Measurements from ENCODE around the gene IER5L.
"Not testable (repeated sequence)": the region's sequence is repeated elsewhere in the genome, so short reads cannot be mapped to it uniquely, and the experiment has no call there.

Gene IER5L

DNA sequence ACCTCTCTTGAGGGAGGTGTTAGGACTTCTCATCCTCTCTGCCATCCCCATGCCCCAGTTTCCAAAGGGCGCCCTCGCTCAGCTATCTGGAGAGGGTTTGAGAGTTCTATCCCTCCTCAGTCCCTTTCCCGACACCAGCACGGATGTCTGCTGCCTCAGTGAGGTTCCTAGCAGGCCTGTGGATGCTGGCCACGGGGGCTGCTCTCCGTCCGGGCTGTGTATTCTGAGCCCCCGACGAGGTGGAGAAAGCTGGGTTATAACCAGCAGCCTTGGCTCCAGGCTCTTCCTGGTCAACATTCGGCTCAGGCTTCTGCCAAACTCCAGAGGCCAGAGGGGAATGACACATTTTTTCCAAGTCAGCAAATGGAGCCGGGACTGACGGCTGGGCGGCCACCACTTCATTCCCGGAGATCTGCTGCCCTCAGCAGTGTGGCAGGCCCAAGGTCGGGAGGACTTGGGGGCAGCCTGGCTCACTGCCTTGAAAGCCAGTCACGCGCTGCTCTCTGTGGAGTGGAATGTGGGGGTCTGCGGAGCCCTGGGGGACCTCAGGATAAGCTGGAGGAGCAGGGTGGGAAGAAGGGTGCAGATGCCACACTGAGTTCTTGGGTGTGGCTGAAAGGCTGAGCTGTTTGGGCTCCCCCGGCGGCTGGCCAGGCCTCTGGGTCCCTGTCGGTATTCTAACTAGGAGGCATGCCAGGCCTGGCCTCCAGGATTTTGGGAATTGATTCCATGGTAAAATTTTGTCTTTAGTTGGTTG lies 39.4 kb downstream of the IER5L start:
- DNase-seq (ENCODE audit: low read depth) = no peak

- no peak for DNase-seq (ENCODE audit: low read depth)
Measured at GRCh38 chr9:129138144-129138462, 40.0 kb downstream of the IER5L start.

DNA sequence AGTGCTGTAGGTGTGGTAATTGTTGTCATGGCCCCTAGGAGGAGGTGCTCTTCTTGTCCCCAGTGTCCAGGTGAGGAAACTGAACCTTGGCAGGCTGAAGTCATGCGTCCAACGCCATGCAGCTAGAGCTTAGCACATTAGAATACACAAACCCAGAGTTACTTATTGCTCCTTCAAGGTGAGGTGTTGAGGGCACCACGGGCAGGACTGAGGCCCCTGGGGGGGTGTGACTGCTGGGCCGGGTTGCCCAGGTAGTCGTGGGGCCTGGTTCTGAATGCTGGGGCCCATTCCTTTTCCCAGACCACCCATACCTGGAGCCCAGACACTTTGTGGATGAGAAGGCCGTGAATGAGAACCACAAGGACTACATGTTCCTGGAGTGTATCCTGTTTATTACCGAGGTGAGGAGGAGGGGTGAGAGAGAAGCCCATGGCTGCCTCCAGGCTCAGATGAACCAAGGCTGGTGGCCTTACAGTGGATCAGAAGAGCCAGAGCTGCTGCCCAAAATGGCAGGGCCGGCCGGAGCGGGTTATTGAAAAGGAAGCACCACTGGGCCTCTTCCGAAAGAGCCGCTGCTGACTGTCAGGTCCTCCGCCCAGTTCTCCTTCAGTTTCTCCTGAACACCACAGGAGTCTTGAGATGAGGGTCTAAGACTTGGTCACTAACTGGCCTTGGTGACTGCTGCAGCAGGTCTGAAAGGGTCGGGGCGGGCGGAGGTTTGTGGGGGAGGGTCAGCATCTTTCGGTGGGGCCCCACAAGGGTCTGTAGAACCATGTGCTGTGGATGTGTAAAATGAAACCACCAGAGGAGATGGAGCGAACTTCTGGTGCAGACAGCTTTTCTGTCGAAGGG lies 40.5 kb downstream of the IER5L start:
- DNase-seq (ENCODE audit: low read depth) = no peak

GRCh38 chr9:129136446-129137035 lies 41.5 kb downstream of the IER5L start:
- no peak for DNase-seq (ENCODE audit: low read depth)

DNA sequence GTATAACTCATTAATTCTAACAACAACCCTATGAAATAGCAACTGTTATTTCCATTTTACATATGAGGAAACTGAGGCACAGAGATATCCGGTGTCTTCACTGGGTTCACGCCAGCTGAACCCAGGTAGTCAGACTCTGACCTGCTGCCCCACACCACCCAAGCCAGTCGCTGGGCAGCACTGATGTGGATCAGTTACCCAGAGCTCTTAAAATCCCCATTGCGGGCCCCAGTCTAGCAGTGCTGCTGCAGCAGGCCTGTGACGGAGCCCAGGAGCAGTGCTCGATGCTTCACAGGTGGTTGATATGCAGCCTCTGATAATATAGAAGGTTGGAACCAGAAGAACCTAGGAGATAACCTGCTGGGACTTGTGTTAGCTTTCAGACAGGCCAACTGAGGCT lies 42.6 kb downstream of the IER5L start:
- DNase-seq (ENCODE audit: low read depth) = no peak

- DNase-seq (ENCODE audit: low read depth) = no peak
Measured at GRCh38 chr9:129133082-129133481, 45.0 kb downstream of the IER5L start.

DNA sequence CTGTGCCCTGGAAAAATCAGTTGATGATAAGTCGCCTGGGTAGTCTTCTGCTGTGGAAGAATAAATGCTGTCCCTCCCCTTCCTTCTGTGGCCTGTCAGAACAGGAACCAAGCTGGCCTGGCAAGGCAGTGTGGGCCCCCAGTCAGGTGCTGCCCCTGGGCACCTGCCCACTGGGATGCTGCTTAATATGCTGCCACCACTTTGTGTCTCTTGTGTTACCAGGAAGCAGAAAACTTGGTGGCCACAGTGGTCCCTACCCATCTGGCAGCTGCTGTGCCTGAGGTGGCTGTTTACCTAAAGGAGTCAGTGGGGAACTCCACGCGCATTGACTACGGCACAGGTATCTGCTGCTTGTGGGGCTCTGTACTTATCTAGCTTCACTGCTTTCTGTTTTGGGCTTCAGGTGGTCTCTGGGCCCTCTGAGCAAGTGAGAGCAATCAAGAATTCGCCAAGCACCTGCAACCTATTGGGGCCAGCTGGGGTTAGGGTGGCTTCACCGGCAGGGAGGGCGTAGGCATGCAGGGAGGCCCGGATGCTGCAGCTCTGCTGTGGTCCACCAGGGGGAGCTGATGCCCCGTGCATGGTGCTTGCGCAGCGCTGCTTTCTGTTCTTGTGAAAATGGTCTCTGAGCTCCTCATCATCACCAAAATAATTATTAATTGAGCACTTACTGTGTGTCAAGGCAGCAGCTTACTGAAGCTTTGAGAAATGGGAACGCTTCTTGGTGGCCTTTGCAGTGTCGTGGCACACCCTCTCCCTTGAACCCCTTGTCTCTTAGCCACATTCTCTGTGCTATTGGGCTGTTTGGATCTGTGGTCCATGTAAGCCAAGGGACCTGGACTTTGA lies 46.5 kb downstream of the IER5L start:
- DNase-seq (ENCODE audit: low read depth) = no peak

DNA sequence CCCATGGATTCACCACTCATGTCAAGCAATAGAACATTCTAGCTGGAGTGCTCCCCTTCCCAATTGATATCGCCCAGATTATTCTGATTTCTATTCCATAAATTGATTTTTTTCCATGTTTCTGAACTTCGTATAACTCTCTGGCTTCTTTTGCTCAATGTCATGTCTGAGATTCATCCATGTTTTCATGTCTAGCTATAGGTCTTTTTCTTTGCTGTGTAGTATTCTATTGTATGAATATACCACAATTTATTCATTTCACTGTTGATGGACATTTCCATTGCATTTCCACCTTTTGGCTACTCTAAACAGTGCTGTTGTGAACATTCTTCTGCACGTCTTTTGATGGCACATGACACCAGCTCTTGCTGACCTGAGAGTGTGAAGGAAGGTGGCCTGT lies 47.3 kb downstream of the IER5L start:
- DNase-seq (ENCODE audit: low read depth) = no peak

- not testable (repeated sequence) for DNase-seq (ENCODE audit: low read depth)
Measured at GRCh38 chr9:129130271-129130670, 47.8 kb downstream of the IER5L start.

DNA sequence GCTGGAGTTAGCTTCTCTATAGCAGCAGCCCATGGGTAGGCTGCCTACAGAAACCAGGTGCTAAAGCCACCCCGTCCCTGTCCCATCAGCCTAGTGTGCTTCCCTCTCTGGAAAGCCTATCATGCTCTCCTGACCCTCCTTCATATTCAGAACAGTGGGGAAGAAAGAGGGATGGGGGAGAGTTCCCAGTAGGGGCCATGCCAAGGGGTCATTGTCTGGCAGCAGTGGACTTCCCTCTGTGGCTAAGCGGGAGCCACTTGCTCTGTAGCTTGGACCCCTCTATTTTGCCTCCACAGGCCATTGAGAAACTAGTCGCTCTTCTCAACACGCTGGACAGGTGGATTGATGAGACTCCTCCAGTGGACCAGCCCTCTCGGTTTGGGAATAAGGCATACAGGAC lies 49.4 kb downstream of the IER5L start:
- DNase-seq (ENCODE audit: low read depth) = no peak

DNA sequence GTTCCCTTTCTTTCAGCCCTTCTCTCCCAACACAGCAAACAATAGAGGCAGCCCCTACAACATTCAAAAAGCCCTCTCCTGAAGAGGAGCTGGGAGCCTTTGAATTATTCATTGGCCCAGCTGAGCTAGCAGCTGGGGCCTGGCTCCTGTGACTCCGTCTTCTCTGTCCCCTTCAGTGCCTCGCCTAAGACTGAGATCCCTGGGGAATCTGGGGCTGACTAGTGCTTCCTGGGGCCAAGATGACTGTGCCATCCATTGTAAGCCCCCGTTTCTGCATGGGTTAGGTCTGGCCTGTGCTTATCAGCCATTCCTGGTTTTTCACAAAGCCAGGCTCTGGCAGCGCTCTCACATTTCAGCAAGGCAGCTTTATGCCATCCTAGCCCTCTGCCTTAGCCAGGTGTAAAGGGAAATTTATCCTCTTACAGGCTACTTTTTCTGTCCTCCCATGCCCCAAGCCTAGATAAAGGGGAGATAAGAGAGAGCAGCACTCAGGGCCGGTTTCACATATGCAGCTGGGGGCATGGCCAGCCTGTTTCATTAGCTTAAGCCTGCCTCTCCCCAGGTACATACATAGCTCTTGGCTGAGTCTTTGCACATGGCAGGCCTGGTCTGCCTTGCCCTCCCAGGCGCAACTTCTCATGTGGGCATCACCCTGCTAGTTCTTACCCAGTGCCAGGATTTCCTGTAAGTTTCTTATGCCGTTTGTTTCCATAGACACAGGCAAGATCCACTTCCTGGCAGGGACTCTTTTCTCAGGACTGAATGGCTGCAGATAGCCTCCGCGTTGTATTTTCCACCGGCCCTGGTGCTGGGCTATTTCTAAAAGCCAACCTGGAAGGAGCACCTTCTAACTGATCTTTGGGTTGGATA lies 51.1 kb downstream of the IER5L start:
- no peak for DNase-seq (ENCODE audit: low read depth)
